Thymus (tissue), 11 donors: ENCODE measurements around the gene SLC22A12. TPM values are rescaled to one million over a fixed set of nuclear protein-coding genes. Genes with fewer than 3 reads are reported as not detected.

Experiments
- DNase-seq, 9 donors: peaks; one replicate each; pipeline ENCODE4 v3.0.0-alpha.2; 2013; ENCODE audit warnings: low spot score in 9 of 9, low read depth in 6 of 9, missing footprints in 1 of 9
- H3K27ac ChIP-seq, 2 donors: one replicate each; pipeline ENCODE4 v1.5.1; 2013; ENCODE audit warnings: control low read depth in 1 of 2, low read depth in 1 of 2, low read length in 1 of 2, mild to moderate bottlenecking in 1 of 2, moderate library complexity in 1 of 2
- H3K27me3 ChIP-seq, 2 donors: one replicate each; pipeline ENCODE4 v1.5.1; 2013; ENCODE audit warnings: low read length in 1 of 2; ENCODE audit not compliant: control insufficient read depth in 2 of 2, insufficient read depth in 1 of 2
- H3K36me3 ChIP-seq, 2 donors: one replicate each; pipeline ENCODE4 v1.5.1; 2013; ENCODE audit warnings: low read length in 1 of 2, mild to moderate bottlenecking in 1 of 2, moderate library complexity in 1 of 2; ENCODE audit not compliant: control insufficient read depth in 2 of 2, insufficient read depth in 2 of 2
- H3K4me1 ChIP-seq, 2 donors: one replicate each; pipeline ENCODE4 v1.5.1; 2013; ENCODE audit warnings: low read length in 2 of 2; ENCODE audit not compliant: control insufficient read depth in 2 of 2, insufficient read depth in 2 of 2
- H3K4me3 ChIP-seq, 2 donors: one replicate each; pipeline ENCODE4 v1.5.1; 2013; ENCODE audit warnings: low read length in 2 of 2, control low read depth in 1 of 2, mild to moderate bottlenecking in 1 of 2
- H3K9me3 ChIP-seq, 2 donors: one replicate each; pipeline ENCODE4 v1.5.1; 2013; ENCODE audit warnings: low read length in 1 of 2, mild to moderate bottlenecking in 1 of 2; ENCODE audit not compliant: control insufficient read depth in 2 of 2, insufficient read depth in 1 of 2
- WGBS: extraction: QIAGEN DNeasy Blood & Tissue Kit; methylation state at CpG from one replicate; pipeline ENCODE4 v1.1.7; 2013; 5-methylcytosine and 5-hydroxymethylcytosine counted together
- polyA plus RNA-seq: library from polyadenylated mRNA; stranded (reverse); fragments of 200-250 nt; gene quantifications from one replicate; pipeline ENCODE4 v1.2.3, GENCODE V29; 2013
- total RNA-seq: library from RNA; stranded (reverse); fragments of 120-200 nt; gene quantifications from one replicate; pipeline ENCODE4 v1.2.4, GENCODE V29; 2013
- donor health status: healthy.

The SLC22A12 gene
- total and polyA plus RNA-seq, 2 donors = not detected

- WGBS = over 99% methylated on average over 19 of the region's 19 CpGs
- no peaks in the 10 kb centered on the region for H3K9me3 ChIP-seq
- no peak overlapping the region for H3K27ac ChIP-seq
- no peak for DNase-seq
- H3K36me3 ChIP-seq = no peaks in the 10 kb centered on the region
- no peak overlapping the region for H3K4me3 ChIP-seq
- no peaks in the 10 kb centered on the region for H3K27me3 ChIP-seq
- peaks cover 15 to 60% of the 10 kb centered on the region in 2 donors for H3K4me1 ChIP-seq
Observed at GRCh38 chr11:64622681-64623080, 31.7 kb downstream of the SLC22A12 start.

GRCh38 chr11:64624883-64625481 is 34.0 kb downstream of the SLC22A12 start:
- Histone ChIP-seq H3K27me3 (no peaks in the 10 kb centered on the region), H3K36me3 (no peaks in the 10 kb centered on the region), H3K27ac (no peak overlapping the region), H3K4me3 (no peak overlapping the region), H3K9me3 (no peaks in the 10 kb centered on the region), H3K4me1 (peaks cover 15 to 45% of the 10 kb centered on the region in 2 donors)
- DNase-seq = no peak
- WGBS = 53% methylated on average over 4 of the region's 4 CpGs

- Histone ChIP-seq H3K4me3 (no peak overlapping the region), H3K27me3 (no peaks in the 10 kb centered on the region), H3K9me3 (peaks cover 0 to 2% of the 10 kb centered on the region in 2 donors), H3K4me1 (peaks cover 9 to 29% of the 10 kb centered on the region in 2 donors), H3K27ac (no peak overlapping the region), H3K36me3 (no peaks in the 10 kb centered on the region)
- 97% methylated on average over 9 of the region's 9 CpGs for WGBS
- DNase-seq = no peak
Observed at GRCh38 chr11:64626637-64627036, 35.6 kb downstream of the SLC22A12 start.

- H3K27me3 ChIP-seq = no peaks in the 10 kb centered on the region
Observed at GRCh38 chr11:64627371-64627770, 36.4 kb downstream of the SLC22A12 start.

GRCh38 chr11:64628596-64628995 is 37.6 kb downstream of the SLC22A12 start:
- DNase-seq = no peak
- no peak overlapping the region for H3K27ac ChIP-seq

More at GRCh38 chr11:64627371-64627770, 36.4 kb downstream of the SLC22A12 start:
- Histone ChIP-seq H3K4me3 (no peak overlapping the region), H3K36me3 (no peaks in the 10 kb centered on the region), H3K9me3 (peaks cover 0 to 2% of the 10 kb centered on the region in 2 donors), H3K4me1 (peaks cover 2 to 21% of the 10 kb centered on the region in 2 donors), H3K27ac (no peak overlapping the region)
- no peak for DNase-seq
- 99% methylated on average over 4 of the region's 4 CpGs for WGBS

GRCh38 chr11:64629103-64629502 is 38.1 kb downstream of the SLC22A12 start:
- Histone ChIP-seq H3K4me3 (no peak overlapping the region), H3K36me3 (no peaks in the 10 kb centered on the region), H3K9me3 (peaks cover 0 to 2% of the 10 kb centered on the region in 2 donors), H3K27me3 (no peaks in the 10 kb centered on the region), H3K4me1 (peaks cover 0 to 23% of the 10 kb centered on the region in 2 donors), H3K27ac (no peak overlapping the region)
- DNase-seq = no peak
- 97% methylated on average over 6 of the region's 6 CpGs for WGBS

More at GRCh38 chr11:64628596-64628995, 37.6 kb downstream of the SLC22A12 start:
- WGBS = 96% methylated on average over 2 of the region's 2 CpGs
- Histone ChIP-seq H3K9me3 (peaks cover 0 to 2% of the 10 kb centered on the region in 2 donors), H3K4me3 (no peak overlapping the region), H3K27me3 (no peaks in the 10 kb centered on the region), H3K36me3 (no peaks in the 10 kb centered on the region), H3K4me1 (peaks cover 0 to 20% of the 10 kb centered on the region in 2 donors)

GRCh38 chr11:64629796-64630562 is 39.0 kb downstream of the SLC22A12 start:
- Histone ChIP-seq H3K9me3 (peaks cover 0 to 2% of the 10 kb centered on the region in 2 donors), H3K36me3 (no peaks in the 10 kb centered on the region), H3K4me3 (no peak overlapping the region), H3K4me1 (peaks cover 0 to 27% of the 10 kb centered on the region in 2 donors), H3K27me3 (no peaks in the 10 kb centered on the region), H3K27ac (no peak overlapping the region)
- DNase-seq = no peak
- 92% methylated on average over 56 of the region's 56 CpGs for WGBS

GRCh38 chr11:64631675-64632074 is 40.7 kb downstream of the SLC22A12 start:
- Histone ChIP-seq H3K9me3 (peaks cover 0 to 2% of the 10 kb centered on the region in 2 donors), H3K4me1 (peaks cover 0 to 26% of the 10 kb centered on the region in 2 donors), H3K27me3 (peaks cover 0 to under 1% of the 10 kb centered on the region in 2 donors), H3K4me3 (no peak overlapping the region), H3K36me3 (no peaks in the 10 kb centered on the region), H3K27ac (no peak overlapping the region)
- DNase-seq = no peak
- 94% methylated on average over 4 of the region's 4 CpGs for WGBS

- Histone ChIP-seq H3K9me3 (peaks cover 0 to 2% of the 10 kb centered on the region in 2 donors), H3K4me3 (no peak overlapping the region), H3K27me3 (peaks cover 0 to 6% of the 10 kb centered on the region in 2 donors), H3K36me3 (no peaks in the 10 kb centered on the region), H3K27ac (no peak overlapping the region), H3K4me1 (peaks cover 0 to 31% of the 10 kb centered on the region in 2 donors)
- no peak for DNase-seq
- WGBS = 95% methylated on average over 6 of the region's 6 CpGs
Observed at GRCh38 chr11:64632237-64632636, 41.2 kb downstream of the SLC22A12 start.
